IPS DF 4.7 (cell line): Measurements from ENCODE around the gene DCHS1.

Experiments used
- DNase-seq: peaks from one replicate; pipeline ENCODE4 v3.0.0-alpha.2; 2013; ENCODE audit warnings: low spot score; ENCODE audit errors: extremely low read depth

Gene DCHS1

DNA sequence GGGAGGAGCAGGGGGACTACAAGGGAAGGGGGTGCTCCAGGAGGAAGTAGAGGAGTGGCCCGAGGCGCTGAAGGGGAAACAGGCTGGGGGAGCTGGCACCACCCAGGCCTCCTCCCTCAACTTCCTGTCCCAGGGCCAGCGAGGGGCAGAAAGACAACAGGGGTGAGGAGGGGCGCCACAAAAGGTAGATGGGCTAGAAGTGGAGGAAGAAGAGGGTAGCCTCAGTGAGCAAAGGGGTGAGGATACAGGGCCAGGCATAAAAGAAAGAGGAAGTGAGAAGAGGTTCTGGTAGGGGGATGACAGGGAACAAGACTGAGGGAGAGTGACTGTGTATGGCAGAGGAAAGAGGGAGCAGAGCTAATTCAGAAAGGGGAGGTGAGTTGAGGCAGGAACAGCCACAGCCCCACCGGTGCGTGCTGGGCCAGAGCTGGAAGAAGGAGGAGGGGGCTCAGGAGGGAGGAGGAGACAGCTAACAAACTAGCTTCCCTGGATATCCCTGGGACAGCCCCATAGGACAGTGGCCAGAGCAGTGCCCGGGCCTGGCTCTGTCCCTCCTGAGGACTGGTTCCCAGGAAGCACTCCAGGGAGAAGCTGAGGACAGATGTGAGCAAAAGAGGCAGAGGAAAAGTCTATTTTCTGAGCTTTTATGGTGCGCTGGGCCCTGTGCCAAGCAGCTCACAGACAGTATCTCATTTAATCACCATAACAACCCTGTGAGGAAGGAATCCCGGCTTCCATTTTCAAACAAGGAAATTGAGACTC, 8.5 kb downstream of the DCHS1 start:
- DNase-seq = no peak

DNA sequence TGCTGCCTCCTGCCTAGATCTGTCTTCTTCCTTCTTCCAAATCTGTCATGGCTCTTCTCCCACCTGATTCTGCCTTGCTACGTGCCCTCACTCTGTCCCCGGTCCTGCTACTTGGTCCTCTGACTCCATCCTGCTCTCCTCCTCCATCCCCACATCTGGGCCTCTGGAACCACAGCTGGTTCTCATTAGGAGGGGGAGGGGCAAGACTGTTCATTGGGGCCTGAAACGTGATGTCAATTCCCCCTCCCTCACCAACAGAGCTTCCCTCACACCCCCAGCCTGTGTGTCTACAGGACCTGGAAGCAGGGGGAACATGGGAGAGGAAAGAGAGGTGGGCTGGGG, 9.1 kb downstream of the DCHS1 start:
- no peak for DNase-seq

DNA sequence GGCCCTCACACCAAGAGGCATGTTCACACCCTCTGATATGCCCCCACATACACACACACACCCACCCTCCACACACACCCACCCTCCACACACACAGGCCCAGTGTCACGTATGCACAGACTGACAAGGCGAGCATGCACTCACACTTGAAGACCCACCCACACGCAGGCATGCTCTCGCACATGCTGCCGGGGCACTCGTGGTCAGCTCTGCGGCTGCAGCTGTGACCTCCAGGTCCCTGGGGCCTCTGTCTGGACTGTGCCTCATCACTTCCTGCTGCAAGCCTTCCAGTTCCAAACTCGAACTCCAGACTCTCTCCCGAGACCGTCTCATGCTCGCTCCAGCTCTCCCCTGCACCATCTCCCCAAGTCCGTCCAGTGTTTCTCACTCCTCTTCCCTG, 9.5 kb downstream of the DCHS1 start:
- no peak for DNase-seq

DNA sequence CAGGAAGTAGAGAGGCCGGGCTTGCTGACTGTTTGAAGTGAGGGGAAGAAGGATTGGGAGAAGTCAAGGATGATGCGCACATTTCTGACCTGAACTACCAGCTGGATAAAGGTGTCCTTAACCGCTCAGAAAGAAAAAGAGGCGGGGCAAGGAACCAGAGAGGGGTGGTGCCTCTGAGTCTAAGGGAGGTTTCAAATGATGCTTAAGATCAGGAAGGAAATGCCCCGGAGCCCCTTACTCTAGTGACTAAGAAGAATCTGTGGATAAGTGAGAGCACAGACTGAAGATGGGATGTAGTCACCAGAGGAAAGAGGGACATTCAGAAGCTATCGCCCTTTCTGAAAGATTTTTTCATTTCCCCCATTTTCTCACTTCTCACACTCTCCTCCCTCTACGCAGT, 12.7 kb downstream of the DCHS1 start:
- no peak for DNase-seq

DNA sequence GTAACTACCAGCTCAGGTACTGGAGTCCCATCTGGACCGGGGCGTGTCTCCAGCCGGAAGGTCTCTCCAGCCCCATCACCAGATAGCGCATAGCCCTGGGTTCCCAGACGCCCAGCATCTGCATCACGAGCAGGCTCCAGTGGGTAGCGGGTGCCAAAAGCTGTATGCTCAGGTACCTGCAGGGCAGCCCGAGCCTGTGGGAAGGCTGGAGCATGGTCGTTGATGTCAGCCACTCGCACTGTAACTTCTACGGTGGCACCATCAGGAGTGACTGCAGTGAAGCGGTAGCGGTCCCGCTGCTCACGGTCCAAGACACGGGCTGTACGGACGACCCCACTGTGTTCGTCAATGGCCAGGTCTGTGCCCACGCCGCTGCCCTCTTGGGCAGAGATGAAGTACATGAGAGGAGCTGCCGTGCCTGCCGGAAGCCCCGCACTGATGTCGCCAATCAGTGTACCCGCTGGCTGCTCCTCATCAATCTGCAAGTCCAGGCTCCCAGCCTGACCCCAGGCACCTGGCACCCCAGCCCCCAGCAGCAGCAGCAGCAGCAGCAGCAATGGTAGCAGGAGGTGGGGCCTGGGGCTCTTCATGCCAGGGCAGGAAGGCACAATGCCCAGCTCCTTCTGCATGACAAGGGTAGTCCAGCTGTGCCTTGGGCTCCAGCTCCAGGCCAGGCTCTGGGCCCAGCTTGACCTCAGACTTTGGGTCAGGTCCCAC, 14.5 kb downstream of the DCHS1 start:
- DNase-seq = no peak

DNA sequence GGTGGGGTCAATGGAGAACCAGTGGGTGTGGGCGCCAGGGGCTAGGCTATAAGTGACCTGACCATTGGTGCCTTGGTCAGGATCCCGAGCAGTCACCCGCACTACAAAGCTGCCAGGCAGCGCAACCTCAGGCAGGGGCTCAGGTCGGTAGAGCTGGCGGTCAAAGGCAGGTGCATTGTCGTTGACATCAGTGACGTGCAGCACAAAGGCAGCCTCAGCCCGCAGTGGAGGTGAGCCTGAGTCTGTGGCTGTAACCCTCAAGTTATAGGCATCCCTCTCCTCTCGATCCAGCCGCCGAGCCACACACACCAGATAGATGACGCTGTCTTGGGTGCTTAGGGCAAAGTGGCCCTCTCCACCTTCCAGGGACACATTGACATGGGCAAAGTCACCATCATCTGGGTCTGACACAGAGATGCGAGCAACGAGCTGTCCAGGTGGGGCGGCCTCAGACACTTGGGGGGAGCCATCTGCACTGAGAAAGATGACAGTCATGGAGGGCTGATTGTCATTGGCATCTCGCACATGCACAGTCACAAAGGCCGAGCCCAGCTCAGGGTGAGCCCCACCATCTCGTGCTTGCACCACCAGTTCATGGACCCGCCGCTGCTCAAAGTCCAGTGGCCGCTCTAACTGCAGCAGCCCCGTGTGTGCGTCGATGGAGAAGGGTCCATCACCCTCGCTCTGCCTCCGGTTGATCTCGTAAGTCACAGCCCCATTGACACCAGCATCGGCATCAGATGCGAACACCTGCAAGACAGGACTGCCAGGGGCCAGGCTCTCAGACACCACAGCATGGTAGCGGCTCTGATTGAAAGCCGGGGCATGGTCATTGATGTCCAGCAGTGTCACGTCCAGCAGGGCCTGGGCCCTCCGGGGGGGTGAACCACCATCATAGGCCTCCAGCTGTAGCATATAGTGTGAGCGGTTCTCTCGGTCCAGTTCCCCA, 15.3 kb downstream of the DCHS1 start:
- no peak for DNase-seq

DNA sequence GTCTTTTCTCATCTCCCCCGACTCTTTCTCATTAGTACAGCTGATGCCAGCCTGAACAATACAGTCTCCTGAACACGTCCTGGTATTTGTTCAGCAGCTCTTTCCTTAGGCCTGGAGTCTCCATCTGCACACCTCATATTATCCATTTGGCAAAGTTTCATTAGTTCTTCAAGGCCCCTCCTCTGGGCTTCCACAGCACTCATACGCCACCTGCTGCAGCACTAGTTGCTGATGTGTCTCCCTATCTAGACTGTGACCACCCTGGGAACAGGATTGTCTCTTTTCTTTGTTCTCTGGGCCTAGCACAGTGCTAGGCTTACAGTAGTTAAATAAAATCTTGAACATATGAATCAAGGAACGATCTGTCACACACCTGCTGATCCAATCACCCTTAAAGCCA, 17.2 kb downstream of the DCHS1 start:
- DNase-seq = no peak

DNA sequence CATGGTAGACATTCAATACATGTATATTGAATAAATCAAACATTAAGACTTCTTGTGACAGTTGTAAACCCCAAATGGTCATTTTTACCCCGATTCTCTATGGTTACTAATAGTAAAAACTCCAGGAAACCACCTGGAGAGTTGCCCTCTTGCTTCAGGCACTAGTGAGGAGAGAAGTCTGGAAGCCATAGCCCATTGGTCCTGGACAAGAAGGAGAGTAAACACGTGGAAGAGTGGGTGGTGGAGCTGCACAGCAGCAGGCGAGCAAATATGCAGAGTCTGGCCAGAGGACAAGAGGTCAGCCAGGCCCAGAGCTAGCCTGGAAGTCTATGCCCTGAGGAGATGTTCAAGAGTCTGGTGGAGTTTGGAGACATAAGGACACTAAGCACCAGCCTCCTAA, 17.7 kb downstream of the DCHS1 start:
- DNase-seq = no peak

DNA sequence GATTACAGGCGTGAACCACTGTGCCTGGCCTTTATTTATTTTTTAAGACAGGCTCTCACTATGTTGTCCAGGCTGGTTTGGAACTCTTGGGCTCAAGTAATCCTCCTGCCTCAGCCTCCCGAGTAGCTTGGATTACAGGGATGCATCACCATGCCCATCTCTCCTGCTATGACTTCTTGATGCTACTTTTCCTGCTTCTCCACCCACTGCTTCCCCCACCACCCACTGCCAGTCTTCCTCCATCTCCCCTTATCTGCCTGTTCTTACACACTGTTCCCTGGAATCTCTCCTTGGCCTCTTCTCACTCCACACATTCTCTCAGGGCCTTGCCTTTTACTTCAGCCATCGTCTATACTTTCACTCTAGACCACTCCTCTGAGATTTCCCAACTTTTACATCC, 19.1 kb downstream of the DCHS1 start:
- DNase-seq = no peak

DNA sequence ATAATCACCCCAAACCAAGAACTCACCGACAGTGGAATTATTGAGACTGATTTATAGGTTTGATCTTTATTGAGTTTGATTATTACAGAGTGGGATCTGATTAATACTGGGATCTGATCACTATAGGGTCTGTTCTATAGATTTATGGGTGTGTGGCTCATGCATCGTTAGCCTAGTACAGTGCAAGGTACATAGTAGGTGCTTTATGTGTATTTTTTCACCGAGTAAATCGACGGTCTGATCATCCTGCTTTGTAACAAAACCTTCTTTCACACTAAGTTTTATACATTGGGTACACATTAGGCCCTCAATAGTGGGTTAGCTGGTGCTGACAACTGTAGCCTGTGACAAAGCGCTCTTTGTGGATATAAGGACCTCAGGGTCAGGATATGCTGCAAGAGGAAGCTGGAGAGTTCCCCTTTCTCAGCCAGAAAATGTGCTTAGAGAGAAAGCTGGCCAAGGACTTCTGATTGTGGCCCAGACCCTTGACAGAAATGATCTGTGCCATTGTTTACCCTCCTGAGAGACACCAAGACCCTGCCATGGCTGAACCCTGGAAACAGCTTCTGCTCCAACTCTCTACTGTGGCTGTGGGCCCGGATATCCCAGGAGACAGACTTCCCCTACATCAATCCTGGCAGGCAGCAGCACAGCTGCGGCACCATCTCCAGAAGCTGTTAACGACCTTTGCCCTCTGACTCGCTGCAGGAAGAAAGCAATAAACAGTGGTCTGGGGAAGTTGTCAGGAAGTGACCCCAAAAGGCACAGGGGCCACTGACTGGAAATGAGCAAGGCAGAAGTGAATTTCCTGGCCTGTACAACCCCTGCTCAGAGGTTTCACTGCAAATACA, 20.3 kb downstream of the DCHS1 start:
- DNase-seq = no peak

DNA sequence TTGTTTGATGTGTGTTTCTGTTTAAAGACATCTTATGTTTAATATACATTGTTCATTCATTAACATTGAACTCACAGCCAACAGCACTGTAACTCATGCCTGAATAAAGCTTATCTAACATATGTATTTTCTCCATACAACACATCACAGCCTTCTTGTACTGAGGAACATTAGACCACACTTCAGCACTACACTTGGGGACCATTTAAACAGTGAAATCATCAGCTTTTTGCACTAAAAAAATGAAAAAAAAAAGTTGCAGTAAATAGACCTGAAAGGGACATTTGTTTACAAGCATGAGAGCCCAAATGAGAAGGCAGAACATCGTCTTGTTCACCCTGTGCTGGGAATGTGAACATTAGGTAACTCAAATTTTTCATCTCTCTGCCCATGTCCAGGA, 21.1 kb downstream of the DCHS1 start:
- no peak for DNase-seq

DNA sequence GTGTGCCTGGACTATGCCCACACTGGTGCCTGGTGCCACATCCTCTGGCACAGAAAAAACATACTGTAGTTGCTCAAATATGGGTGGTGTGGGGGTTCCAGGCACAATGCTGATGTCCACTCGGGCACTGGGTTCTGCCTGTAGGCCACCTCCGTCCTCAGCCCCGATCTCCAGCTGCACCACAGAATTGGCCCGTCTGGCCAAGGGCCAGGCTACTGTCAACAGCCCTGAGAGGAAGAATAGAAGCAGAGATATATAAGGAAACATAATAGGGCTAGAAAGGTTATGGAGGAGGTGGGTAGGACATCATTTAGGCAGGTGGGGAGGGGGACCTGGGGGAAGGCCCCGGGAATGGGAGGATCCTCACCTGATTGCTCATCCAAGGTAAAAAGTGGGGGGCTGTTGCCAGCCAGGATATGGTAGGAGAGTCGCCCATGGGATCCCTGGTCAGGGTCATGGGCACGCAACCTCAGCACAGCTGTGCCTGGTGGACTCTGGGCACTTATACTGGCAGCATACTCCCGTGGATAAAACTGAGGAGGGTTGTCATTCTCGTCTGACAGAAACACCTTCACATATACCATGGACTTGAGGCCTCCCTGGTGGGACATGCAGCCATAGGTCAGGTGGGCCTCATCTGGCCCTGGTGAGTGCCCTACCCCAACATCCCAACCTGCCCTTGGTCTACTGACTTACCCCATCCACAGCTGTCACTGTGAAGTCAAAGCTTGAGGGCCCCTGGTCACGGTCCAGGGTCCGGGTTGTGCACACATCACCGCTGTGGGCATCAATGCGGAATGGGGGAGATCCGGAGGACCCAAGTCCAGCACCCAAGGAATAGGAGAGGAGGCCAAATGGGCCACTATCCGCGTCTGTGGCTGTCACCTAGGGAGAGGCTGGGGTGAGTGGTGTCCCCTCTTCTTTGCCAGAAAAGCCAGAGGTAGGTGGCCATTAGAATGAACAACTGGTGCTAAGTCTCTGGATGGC, 21.9 kb downstream of the DCHS1 start:
- no peak for DNase-seq

DNA sequence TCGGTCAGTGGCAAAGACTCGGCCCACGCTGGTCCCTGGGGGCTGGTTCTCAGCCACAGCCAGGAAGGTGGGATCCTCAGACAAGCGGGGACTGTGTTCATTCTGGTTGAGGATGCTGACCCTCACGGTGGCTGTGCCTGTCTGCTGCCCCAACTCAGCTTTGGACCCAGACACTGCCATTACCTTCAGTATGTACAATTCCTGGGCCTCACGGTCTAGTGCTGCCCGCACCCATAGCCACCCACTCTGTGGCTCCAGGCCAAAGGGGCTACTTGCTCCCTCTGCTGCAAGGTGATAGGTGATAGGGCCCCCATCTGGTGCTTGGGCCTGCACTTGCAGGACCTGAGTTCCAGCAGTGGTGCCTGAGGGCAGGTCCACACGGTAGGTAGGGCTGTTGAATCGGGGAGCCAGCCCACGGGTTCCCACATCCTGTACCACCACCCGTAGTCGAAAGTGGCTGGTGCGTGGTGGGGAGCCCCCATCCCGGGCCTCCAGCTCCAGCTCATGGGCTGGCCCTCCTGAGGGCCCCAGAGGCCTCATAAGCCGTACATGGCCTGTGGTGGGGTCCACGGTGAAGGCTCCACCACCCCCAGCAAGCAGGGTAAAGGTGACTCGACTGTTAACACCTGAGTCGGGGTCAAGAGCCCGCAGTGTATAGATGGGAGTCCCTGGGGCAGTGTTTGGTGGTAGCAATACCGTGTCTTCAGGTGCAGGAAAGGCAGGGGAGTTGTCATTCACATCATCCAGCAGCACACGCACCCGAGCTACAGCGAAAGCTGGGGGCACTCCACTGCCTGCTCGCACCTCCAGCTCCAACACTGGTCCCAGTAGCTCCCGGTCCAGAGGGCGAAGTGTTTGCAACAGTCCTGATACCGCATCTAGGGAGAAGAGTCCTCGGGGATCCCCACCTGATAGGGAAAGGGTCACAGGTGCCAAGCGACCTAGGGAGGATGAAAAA, 23.2 kb downstream of the DCHS1 start:
- DNase-seq = no peak

DNA sequence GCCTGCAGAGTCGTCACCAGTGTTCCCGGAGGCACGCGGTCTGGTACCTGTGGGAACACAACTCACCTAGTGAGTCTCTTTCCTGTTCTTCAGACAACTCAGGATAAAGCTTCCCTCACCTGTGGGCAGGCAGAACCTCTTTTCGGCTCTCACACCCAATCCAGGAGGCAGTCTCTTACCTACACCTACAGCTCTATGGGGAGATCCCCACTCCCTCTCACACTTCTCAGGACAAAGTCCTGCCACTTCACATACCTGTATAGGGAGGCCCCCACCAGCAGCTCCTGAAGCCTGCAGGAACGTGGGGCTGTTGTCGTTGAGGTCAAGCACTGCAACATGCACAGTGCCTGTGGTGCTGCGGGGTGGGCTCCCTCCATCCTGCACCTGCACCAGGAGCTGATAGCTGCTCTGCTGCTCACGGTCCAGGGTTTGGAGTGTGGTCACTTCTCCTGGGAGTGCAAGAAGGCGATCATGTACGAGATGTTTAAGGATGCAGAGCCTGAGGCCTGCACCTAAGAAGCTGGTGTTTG, 24.2 kb downstream of the DCHS1 start:
- DNase-seq = no peak

DNA sequence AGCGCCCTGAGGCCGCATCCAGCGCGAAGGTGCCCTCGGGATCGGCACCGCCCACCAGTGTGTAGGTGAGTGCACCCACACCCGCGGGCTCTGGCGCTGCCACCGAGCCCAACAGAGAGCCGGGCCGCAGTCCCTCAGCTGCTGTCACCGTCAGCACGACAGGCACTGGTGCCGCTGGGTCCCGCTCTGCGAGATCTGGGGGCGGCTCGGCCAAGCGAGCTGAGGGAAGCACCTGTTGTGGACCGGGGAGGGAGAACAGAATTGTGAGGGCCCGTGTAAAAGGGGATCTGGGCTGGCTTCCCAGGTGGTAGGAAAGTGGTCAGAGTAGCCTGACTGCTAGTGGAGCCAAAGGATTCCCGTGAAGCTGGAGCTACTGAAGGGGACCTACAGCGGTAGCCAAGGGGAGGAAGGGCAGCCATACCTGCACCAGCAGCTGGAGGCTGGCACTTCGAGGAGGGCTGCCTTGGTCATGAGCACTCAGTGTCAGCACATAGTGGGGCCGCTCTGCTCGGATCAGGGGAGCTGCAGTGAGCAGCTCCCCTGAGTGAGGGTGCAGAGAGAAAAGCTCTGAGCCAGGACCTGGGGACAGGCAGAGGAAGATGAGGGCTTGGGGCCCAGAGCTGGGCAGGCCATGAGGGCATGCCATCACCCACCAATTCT, 24.8 kb downstream of the DCHS1 start:
- DNase-seq = no peak

DNA sequence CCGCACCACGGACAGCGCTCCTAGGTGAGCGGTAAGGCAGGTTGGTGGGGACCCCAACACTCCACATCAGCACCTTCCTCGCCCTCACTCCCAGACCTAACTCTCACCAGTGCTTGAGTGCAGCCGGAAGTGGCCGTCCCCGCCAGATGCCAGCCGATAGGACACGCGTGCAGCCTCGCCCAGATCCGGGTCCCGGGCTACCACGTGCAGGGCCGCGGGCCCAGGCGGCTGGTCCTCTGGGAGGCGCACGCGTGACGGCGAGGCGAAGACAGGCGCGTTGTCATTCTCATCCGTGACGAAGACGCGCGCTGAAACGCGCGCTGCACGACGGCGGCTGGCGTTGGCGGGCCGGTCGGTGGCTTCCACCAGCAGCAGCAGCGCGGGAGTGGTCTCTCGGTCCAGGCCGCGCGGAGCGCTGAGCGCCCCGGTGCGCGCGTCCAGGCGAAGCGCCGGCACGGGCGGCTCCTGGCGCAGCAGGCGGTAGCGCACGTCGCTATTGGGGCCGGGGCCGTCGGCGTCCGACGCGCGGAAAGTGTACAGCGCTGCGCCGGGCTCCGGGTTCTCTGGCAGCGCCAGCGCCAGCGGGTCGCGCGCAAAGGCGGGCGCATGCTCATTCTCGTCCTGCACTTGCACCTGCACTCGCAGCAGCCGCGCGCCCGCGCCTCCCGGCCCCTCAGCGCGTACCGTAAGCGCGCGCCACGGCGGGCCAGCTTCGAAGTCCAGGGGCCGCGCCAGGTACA, 25.5 kb downstream of the DCHS1 start:
- no peak for DNase-seq

DNA sequence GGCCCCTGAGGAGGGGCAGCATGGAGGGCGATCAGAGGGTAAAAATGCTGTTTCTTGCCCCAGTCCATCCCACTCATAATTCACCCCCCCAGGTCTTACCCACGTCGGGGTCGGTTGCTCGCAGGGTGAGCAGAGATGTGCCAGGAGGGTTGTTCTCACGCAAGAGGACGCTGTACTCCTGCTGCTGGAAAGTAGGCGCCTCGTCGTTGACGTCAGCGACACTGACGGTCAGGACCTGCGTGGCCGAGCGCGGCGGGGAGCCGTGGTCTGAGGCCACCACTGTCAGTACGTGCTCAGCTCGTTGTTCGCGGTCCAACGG, 26.1 kb downstream of the DCHS1 start:
- DNase-seq = no peak

DNA sequence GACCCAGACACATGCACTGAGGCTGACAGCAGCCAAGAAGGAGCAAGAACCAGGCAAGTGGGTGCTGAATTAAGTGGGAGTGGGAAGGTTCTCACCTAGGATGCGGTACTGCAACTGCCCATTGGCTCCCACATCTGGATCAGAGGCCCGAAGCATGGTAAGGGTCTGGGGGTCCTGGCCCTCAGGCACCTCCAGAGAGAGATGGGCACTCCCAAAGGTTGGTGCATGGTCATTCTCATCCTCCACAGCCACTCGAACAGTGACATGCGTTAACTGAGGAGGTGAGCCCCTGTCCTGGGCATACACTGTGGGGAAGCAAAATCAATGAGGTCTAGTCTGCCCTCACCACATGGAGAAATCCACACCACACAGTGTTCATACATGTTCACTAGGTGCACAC, 27.1 kb downstream of the DCHS1 start:
- DNase-seq = no peak
